Stimulated activated CD8-positive, alpha-beta memory T cell treated with anti-CD3 and anti-CD28 coated beads, Interleukin-7, amount 100 ng/mL, for 24 hours (primary cell): ENCODE data around the gene C1orf52.
"Not testable (repeated sequence)": the region's sequence is repeated elsewhere in the genome, so short reads cannot be mapped to it uniquely, and the experiment has no call there.

Experiments
- DNase-seq: peaks from one replicate; pipeline ENCODE4 v3.0.0-alpha.2; 2020; ENCODE audit warnings: low read depth

Gene C1orf52

DNA sequence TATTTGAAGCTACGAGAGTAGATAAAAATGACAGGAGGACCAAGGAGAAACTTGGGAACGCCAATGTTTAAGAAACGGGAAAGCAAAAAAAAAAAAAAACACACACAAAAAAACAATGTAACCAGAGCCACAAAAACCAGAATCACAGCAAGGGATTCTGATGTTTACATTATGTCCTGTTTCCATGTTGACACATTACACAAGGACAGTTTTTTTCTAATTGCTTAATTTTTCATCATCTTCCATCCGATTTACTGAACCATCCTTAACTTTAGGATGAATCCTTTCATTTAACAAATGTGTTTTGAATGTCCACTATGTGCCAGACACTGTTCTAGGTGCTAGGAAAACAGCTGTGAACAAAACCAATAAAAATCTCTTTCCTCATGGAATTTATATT, 18.3 kb upstream of the C1orf52 start:
- DNase-seq: no peak

GRCh38 chr1:85276978-85277639, 17.6 kb upstream of the C1orf52 start:
- DNase-seq: no peak

GRCh38 chr1:85276215-85276977, 16.9 kb upstream of the C1orf52 start, which contains the start of gene BCL10:
Gene BCL10, minus strand, starts transcription at chr1:85276632. Its CDS starts 280 bp downstream, at chr1:85276352.
- peak; percentile 88 for DNase-seq

DNA sequence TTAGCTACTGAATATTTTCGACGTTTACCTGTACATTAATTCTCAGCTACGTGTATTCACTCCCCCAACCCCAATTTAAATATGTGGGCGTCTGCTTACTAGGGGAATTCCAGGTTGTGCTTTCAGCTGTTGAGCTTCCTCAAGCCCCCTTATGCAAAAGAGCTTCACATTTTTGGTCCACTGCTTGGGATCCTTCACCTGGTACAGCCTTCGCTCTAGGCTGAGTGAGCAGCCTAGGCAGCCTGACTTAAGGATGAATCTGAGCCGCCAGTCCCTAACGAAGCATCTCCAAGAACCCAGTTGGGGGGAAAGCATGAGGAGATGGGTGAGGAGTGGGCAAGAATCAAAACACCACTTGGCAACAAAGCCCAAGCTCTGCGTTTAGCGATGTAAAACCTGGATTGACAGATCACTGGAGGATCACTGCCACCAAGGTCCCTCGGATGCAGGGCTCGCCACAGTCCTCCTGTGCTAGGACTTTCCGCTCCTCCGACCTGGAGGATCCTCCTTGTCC, 16.3 kb upstream of the C1orf52 start:
- no peak for DNase-seq

GRCh38 chr1:85274969-85275453, 15.5 kb upstream of the C1orf52 start:
- no peak for DNase-seq

GRCh38 chr1:85273397-85273796, 13.9 kb upstream of the C1orf52 start:
- DNase-seq: no peak

GRCh38 chr1:85268801-85269585, 9.5 kb upstream of the C1orf52 start:
- DNase-seq: no peak

GRCh38 chr1:85267313-85267712, 7.9 kb upstream of the C1orf52 start:
- no peak for DNase-seq

- no peak for DNase-seq
Observed at GRCh38 chr1:85264150-85264549, 4.7 kb upstream of the C1orf52 start.

- DNase-seq: no peak
Observed at GRCh38 chr1:85262985-85263384, 3.5 kb upstream of the C1orf52 start.

DNA sequence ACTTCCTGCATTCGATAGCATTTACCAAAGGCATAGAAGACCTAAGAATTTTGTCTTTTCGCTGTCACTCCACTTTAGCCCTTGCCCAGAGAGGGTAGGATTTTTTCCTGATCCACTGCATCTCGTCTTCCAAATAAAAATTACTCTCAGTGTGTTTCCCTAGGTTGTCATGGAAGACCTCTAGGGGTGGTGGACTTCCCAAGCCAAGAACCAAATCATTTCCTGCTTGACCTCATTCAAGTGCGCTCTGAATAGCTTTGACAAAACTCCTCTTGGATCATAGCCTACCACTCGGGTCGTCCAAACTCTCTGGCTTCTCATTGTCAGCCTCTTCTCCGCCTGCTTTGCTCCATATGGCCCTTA, 431 bp upstream of the C1orf52 start:
- DNase-seq: no peak

GRCh38 chr1:85258536-85259117, 835 bp downstream of the C1orf52 start:
- no peak for DNase-seq

- DNase-seq: not testable (repeated sequence)
Observed at GRCh38 chr1:85249042-85249441, 10.4 kb downstream of the C1orf52 start.

- DNase-seq: no peak
Observed at GRCh38 chr1:85245891-85246290, 13.6 kb downstream of the C1orf52 start.

DNA sequence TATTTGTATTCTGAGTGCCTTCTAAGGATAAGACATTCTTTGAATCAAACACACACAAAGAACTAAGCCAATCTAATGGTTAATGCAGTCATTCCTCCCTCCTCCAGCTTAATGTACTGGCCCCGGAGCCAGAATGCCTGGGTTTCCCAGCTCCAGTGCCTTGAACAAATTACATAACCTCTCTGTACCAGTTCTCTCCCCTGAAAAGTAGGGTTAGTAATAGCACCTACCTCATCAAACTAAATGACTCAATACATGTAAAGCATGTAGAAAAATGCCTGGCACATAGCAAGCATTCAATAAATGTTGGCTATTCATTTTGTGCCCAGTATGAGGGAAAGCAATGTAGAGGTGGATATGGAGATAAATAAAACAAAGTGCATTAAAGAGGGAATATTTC, 14.0 kb downstream of the C1orf52 start:
- no peak for DNase-seq

DNA sequence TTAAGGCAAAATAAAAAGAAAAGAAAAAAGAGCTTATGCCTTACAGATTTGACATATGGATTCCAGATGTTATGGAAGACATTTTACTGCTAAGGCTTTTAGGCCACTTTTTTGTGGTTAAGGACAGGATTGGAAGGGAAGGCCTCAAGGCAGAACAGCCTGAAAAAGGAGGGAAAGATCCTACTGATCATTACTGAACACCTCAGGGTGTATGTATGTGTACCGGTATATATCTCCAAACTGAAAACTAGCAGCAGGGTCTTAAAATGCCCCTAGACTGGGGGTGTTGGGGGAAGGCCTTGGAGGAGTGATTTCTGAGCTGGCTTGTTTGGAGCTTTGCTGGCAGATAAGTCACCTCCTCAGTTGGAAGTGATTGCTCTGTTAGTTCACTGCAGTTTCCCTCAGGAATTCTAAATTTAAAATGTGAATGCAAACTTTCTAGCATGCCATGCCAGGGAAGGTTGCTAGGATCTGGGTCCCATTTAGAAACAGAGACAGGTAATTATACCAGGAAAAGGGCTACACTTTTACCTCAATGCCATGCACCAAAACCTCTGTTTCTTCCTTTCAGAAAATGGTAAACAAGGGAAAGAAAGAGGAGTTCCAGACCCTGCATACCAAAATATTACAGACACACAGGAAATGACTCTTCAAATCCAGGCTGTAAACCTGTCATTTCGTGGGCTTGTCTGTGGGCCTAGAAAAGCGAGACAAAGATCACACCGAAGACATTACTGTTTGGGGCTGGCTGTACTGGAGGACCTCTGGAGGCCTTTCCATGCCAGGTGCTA, 15.0 kb downstream of the C1orf52 start:
- DNase-seq: no peak

DNA sequence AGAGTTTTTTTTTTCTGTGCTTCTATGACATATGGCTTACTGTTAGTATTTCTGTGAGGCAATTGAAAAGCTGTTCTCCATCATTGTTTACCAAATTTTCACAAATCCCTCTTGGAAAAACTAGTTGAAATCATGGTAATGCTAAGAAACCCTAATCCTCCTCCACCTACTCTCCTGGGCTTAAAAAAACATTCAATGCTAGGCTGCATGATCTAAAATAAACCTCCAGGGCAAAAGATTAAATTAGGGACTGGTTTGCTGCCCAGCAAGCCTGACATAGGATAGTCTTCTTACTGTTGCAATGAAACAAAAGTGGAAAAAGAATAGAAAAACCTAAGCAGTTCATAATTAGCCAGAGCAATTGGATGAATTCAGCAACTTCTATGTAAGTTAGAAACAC, 16.1 kb downstream of the C1orf52 start:
- DNase-seq: no peak

DNA sequence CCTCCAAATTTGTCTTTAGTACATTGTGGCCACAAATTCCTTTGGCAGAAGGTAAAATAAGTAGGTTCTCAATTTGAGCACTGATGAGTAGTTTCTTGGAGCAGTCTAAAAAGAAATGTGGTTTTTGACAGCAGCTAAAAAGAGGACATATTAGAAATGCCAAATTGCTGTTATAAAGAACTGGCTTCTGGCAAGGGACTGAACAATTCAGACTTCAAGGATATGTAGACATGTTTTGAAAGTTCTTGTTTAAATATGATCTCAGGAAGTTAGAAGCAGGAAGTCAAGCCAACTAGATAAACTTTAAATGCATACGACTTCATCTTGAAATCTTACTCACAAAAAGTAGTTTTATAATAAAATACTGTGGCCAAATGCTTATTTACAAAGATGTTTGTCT, 18.8 kb downstream of the C1orf52 start:
- no peak for DNase-seq

DNA sequence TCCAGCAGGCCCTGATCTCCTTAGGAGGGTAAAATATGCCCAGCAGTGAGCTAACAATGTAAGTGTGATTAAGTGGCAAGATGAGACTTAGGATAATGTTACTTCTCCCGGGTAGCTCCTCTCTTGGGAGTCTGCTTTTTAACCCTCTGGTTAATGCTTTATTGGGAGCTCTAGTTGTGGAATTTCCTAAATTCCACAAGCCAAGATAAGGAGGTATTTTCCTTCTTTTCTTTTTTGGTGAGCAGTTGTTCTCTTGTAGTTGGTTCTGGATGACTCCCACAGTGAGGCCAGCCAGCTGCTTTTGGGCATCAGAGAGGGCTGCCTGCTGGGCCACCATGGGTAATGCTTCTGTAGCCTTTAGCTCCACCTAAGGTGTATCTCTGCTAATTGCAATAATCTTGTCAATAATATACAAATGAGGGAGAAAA, 19.3 kb downstream of the C1orf52 start:
- DNase-seq: no peak

GRCh38 chr1:85237613-85238012, 21.8 kb downstream of the C1orf52 start:
- DNase-seq: no peak

GRCh38 chr1:85230305-85230977, 29.0 kb downstream of the C1orf52 start:
- no peak for DNase-seq
